Measurements from ENCODE around the gene ATP8A2. TPM values are rescaled to one million over a fixed set of nuclear protein-coding genes. Genes with fewer than 3 reads are reported as not detected.

Gene ATP8A2
- total RNA-seq, 6 donors from 2014 or later = 0.55 to 1.5 (median 0.87) TPM

GRCh38 chr13:25423831-25424230 lies 52.1 kb downstream of the ATP8A2 start:
- Histone ChIP-seq H3K9me3 (no peaks in the 10 kb centered on the region), H3K27ac (no peak overlapping the region), H3K27me3 (no peaks in the 10 kb centered on the region), H3K4me1 (no peaks in the 10 kb centered on the region), H3K4me3 (no peak overlapping the region), H3K36me3 (no peaks in the 10 kb centered on the region)
- no peak for ATAC-seq (ENCODE audit: low FRiP score in 2 of 2)
- TF ChIP-seq POLR2A (IDR thresholded peaks at IDR 0.05) (no peak), CTCF (IDR thresholded peaks at IDR 0.05) (no peak), POLR2AphosphoS5 (IDR thresholded peaks at IDR 0.05) (no peak), EP300 (IDR thresholded peaks at IDR 0.05) (no peak)
- WGBS, 2 donors = 70 to 91% methylated on average over 4 of the region's 4 CpGs
- DNase-seq = no peak

GRCh38 chr13:25429466-25429865 lies 57.7 kb downstream of the ATP8A2 start:
- no peaks in the 10 kb centered on the region for H3K27me3 ChIP-seq
- no peak overlapping the region for H3K27ac ChIP-seq
- TF ChIP-seq POLR2A (IDR thresholded peaks at IDR 0.05) = no peak
- TF ChIP-seq EP300 (IDR thresholded peaks at IDR 0.05) = no peak
- no peak for TF ChIP-seq CTCF (IDR thresholded peaks at IDR 0.05)
- no peak for TF ChIP-seq POLR2AphosphoS5 (IDR thresholded peaks at IDR 0.05)
- no peaks in the 10 kb centered on the region for H3K36me3 ChIP-seq
- no peaks in the 10 kb centered on the region for H3K9me3 ChIP-seq
- 77 to 79% methylated on average over 6 of the region's 6 CpGs for WGBS, 2 donors
- H3K4me1 ChIP-seq = no peaks in the 10 kb centered on the region
- ATAC-seq (ENCODE audit: low FRiP score in 2 of 2) (no peak), DNase-seq (peak in 1 of 2 donors; percentile 6)
- no peak overlapping the region for H3K4me3 ChIP-seq

GRCh38 chr13:25432691-25433090 lies 60.9 kb downstream of the ATP8A2 start:
- TF ChIP-seq POLR2AphosphoS5 (IDR thresholded peaks at IDR 0.05) (no peak), EP300 (IDR thresholded peaks at IDR 0.05) (no peak), CTCF (IDR thresholded peaks at IDR 0.05) (no peak), POLR2A (IDR thresholded peaks at IDR 0.05) (no peak)
- DNase-seq (no peak), ATAC-seq (ENCODE audit: low FRiP score in 2 of 2) (no peak)
- Histone ChIP-seq H3K9me3 (no peaks in the 10 kb centered on the region), H3K4me1 (no peaks in the 10 kb centered on the region), H3K36me3 (no peaks in the 10 kb centered on the region), H3K4me3 (no peak overlapping the region), H3K27ac (no peak overlapping the region), H3K27me3 (no peaks in the 10 kb centered on the region)
- 55 to 56% methylated on average over 2 of the region's 2 CpGs for WGBS, 2 donors

DNA sequence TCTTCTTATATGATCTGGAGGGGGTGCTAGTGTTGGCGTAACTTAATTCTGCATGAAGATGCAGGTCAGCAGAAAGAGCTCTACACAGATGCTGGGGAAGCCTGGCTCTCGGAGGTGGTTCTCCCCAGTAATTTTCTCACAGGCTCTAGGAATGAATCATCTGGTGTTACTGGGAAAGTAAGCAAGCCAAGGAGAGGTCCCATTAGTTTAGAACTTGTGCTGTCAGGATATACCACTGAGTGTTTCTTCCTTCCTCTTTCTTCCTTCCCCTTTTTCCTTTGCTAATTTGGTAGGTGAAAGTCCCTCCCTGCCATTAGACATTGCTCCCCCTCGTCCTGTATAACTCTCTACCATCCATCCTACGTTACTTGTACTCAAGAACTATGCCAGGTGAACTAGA lies 68.3 kb downstream of the ATP8A2 start:
- no peak for TF ChIP-seq POLR2AphosphoS5 (IDR thresholded peaks at IDR 0.05)
- no peak for TF ChIP-seq EP300 (IDR thresholded peaks at IDR 0.05)

DNA sequence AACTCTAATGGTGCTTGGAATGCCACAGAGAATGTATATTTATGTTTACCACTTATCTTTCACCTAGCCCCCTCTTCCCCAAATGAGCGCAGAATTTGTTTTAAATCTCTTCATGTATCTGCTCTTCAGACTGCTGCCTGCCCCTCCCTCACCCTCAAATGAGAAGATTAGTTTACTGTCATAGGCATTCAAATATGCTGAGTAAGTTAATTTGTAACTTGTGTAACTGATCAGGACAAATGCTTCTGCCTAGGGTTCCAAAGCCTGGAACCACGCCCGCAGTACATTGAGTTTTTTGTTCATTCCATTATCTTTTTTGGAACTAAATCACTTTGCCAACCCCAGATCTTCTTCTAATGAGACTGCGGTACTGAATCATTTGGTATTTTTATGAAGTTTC lies 74.5 kb downstream of the ATP8A2 start:
- Histone ChIP-seq H3K9me3 (peaks cover 0 to 6% (median 0%) of the 10 kb centered on the region in 4 donors), H3K4me3 (no peak overlapping the region), H3K36me3 (no peaks in the 10 kb centered on the region), H3K27ac (no peak overlapping the region), H3K27me3 (no peaks in the 10 kb centered on the region), H3K4me1 (no peaks in the 10 kb centered on the region)
- no peak for TF ChIP-seq EP300 (IDR thresholded peaks at IDR 0.05)
- no peak for TF ChIP-seq CTCF (IDR thresholded peaks at IDR 0.05)
- no peak for TF ChIP-seq POLR2AphosphoS5 (IDR thresholded peaks at IDR 0.05)
- TF ChIP-seq POLR2A (IDR thresholded peaks at IDR 0.05) = no peak
- ATAC-seq (ENCODE audit: low FRiP score in 2 of 2) (no peak), DNase-seq (no peak)
- WGBS, 2 donors = 88 to 90% methylated on average over 4 of the region's 4 CpGs

More for the DNA sequence above, 68.3 kb downstream of the ATP8A2 start:
- no peak for ATAC-seq (ENCODE audit: low FRiP score in 2 of 2)
- DNase-seq = no peak
- Histone ChIP-seq H3K36me3 (no peaks in the 10 kb centered on the region), H3K27ac (no peak overlapping the region), H3K9me3 (no peaks in the 10 kb centered on the region), H3K4me3 (no peak overlapping the region), H3K4me1 (no peaks in the 10 kb centered on the region), H3K27me3 (no peaks in the 10 kb centered on the region)
- WGBS, 2 donors = 49 to 61% methylated on average over 4 of the region's 4 CpGs

All from upper lobe of left lung (tissue), 6 donors.